WERI-Rb-1 (cell line): ENCODE measurements around the gene ATRN.

Experiments used
- DNase-seq: peaks from one replicate; pipeline ENCODE4 v3.0.0-alpha.2; 2020
- H3K27ac ChIP-seq: fragments of 250-450 bp; sonication (Bioruptor Pico); 2 replicates; pipeline ENCODE4 v1.5.1; 2020; ENCODE audit warnings: mild to moderate bottlenecking, moderate library complexity
- H3K27me3 ChIP-seq: fragments of 250-450 bp; sonication (Bioruptor Pico); 2 replicates; pipeline ENCODE4 v1.5.1; 2021; ENCODE audit warnings: mild to moderate bottlenecking, low read depth, moderate library complexity; ENCODE audit not compliant: insufficient read depth, severe bottlenecking
- H3K36me3 ChIP-seq: fragments of 250-450 bp; sonication (Bioruptor Pico); 2 replicates; pipeline ENCODE4 v1.5.1; 2020; ENCODE audit warnings: mild to moderate bottlenecking, moderate library complexity
- H3K4me3 ChIP-seq: 2 replicates; pipeline ENCODE4 v1.5.1; 2011; ENCODE audit warnings: low read depth, mild to moderate bottlenecking, control low read depth, low read length
- H3K9me3 ChIP-seq: fragments of 250-450 bp; sonication (Bioruptor Pico); 2 replicates; pipeline ENCODE4 v1.5.1; 2021; ENCODE audit warnings: mild to moderate bottlenecking, moderate library complexity; ENCODE audit not compliant: severe bottlenecking
- TF ChIP-seq, protein P1 (sequence below): IDR thresholded peaks from 2 replicates; pipeline ENCODE4 v1.5.1; 2011; ENCODE audit warnings: low read depth, mild to moderate bottlenecking, control low read depth, inconsistent platforms, low read length

ATRN gene

DNA sequence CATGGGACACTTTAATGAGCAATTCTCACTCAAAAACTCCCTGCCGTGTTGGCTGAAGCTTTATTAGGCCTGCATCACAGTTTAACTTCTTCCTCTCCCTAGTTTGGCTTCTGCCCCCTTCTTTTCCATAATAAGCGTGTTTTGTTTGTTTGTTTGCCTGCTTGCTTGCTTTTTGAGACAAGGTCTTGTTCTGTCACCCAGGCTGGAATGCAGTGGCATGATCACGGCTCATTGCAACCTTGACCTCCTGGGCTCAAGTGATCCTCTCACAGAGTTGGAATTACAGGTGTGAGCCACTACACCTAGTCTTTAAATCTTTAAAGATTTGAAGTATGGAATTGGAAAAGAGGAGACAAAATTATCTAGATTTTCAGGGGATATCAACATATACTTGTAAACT lies 38.0 kb upstream of the ATRN start:
- TF ChIP-seq, protein P1, sequence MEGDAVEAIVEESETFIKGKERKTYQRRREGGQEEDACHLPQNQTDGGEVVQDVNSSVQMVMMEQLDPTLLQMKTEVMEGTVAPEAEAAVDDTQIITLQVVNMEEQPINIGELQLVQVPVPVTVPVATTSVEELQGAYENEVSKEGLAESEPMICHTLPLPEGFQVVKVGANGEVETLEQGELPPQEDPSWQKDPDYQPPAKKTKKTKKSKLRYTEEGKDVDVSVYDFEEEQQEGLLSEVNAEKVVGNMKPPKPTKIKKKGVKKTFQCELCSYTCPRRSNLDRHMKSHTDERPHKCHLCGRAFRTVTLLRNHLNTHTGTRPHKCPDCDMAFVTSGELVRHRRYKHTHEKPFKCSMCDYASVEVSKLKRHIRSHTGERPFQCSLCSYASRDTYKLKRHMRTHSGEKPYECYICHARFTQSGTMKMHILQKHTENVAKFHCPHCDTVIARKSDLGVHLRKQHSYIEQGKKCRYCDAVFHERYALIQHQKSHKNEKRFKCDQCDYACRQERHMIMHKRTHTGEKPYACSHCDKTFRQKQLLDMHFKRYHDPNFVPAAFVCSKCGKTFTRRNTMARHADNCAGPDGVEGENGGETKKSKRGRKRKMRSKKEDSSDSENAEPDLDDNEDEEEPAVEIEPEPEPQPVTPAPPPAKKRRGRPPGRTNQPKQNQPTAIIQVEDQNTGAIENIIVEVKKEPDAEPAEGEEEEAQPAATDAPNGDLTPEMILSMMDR = no peak

DNA sequence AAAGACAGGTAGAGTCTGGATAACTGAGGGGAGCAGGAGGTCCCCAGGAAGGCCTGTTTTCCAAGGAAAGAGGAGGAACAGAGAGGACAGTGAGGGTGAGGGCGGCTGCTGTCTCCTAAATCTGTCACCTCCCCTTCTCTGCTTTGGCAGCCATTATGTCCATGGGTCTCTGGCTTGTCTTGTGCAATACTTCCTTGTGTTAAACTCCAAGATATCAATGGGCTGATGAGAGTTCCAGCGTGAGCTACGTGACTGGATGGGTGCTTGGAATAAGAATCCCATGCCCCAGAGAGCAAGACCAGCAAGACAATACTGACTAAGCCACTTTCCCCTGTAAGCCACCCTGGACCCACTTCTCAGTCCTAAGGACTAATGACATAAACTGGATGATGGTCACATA lies 37.1 kb upstream of the ATRN start:
- H3K27me3 ChIP-seq = no peaks in the 10 kb centered on the region
- no peak overlapping the region for H3K4me3 ChIP-seq
- H3K36me3 ChIP-seq = no peaks in the 10 kb centered on the region
- no peak overlapping the region for H3K27ac ChIP-seq
- no peaks in the 10 kb centered on the region for H3K9me3 ChIP-seq
- no peak for DNase-seq
- TF ChIP-seq, protein P1 = no peak

More for the DNA sequence above, 38.0 kb upstream of the ATRN start:
- Histone ChIP-seq H3K4me3 (no peak overlapping the region), H3K27me3 (no peaks in the 10 kb centered on the region), H3K36me3 (no peaks in the 10 kb centered on the region), H3K27ac (no peak overlapping the region), H3K9me3 (no peaks in the 10 kb centered on the region)
- no peak for DNase-seq

GRCh38 chr20:3434232-3434631 lies 36.6 kb upstream of the ATRN start:
- Histone ChIP-seq H3K4me3 (no peak overlapping the region), H3K9me3 (no peaks in the 10 kb centered on the region), H3K27ac (no peak overlapping the region), H3K27me3 (no peaks in the 10 kb centered on the region), H3K36me3 (no peaks in the 10 kb centered on the region)
- DNase-seq = no peak
- TF ChIP-seq, protein P1 = no peak

GRCh38 chr20:3436864-3437574 lies 33.8 kb upstream of the ATRN start:
- H3K27me3 ChIP-seq = no peaks in the 10 kb centered on the region
- H3K9me3 ChIP-seq = no peaks in the 10 kb centered on the region
- H3K4me3 ChIP-seq = no peak overlapping the region
- H3K36me3 ChIP-seq = no peaks in the 10 kb centered on the region
- DNase-seq = no peak
- TF ChIP-seq, protein P1 = no peak
- H3K27ac ChIP-seq = no peak overlapping the region

DNA sequence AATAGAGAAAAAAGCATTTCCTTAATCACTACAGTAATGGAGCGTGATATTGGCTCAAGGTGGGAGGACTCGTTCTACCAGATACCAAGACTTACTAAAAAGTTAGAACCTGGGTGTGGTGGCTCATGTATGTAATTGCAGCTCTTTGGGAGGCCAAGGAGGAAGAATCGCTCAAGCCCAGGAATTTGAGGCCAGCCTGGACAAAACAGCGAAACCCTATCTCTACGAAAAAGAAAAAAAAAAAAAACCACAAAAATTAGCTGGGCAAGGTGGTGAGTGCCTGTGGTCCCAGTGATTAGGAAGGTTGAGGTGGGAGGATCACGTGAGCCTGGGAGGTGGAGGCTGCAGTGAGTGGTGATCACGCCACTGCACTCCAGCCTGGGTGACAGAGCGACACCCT lies 24.0 kb upstream of the ATRN start:
- H3K36me3 ChIP-seq = no peaks in the 10 kb centered on the region
- no peak overlapping the region for H3K4me3 ChIP-seq
- no peak for DNase-seq
- no peaks in the 10 kb centered on the region for H3K9me3 ChIP-seq
- no peak overlapping the region for H3K27ac ChIP-seq
- no peaks in the 10 kb centered on the region for H3K27me3 ChIP-seq
- TF ChIP-seq, protein P1 = no peak

- Histone ChIP-seq H3K27ac (no peak overlapping the region), H3K9me3 (no peaks in the 10 kb centered on the region), H3K4me3 (no peak overlapping the region), H3K27me3 (no peaks in the 10 kb centered on the region), H3K36me3 (no peaks in the 10 kb centered on the region)
- DNase-seq = no peak
- TF ChIP-seq, protein P1 = no peak
Measured at GRCh38 chr20:3447321-3447720, 23.5 kb upstream of the ATRN start.
